ENCODE results near the gene CD180. TPM values are rescaled to one million over a fixed set of nuclear protein-coding genes. Genes with fewer than 3 reads are reported as not detected.

The CD180 gene
- total and polyA plus RNA-seq, 2 donors (not counting 3 experiments of a cell fraction or from before 2014, with no cell fraction given) = not detected

DNA sequence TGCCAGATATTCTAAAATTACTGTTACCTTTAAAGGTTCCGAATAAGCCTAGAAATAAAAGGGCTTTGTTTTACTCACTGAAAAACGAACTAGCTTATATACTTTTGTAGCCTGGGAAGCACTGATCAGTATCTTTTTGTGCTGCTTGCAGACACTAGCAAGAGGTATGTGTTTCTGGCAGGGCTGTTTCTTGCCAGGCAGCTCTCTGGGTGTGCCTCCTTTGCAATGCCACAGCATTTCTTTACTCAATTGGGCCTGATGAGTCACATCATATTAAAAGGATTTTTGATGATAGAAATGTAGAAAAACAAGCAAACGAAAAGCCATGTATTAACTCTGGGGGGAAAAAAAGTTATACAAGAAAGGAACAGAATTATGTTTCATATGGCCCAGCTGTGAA lies 35.6 kb downstream of the CD180 start:
- Histone ChIP-seq H3K4me1 (ENCODE audit: control insufficient read depth, extremely low read depth, insufficient read depth, low read length) (peaks cover 4% of the 10 kb centered on the region), H3K36me3 (ENCODE audit: control insufficient read depth in 2 of 2, extremely low read depth in 1 of 2, insufficient read depth in 2 of 2, low read length in 2 of 2) (peaks cover 38 to 42% of the 10 kb centered on the region in 2 experiments), H4K20me1 (replicated peaks; ENCODE audit: control insufficient read depth, extremely low read depth, insufficient read depth, low read length) (no peaks in the 10 kb centered on the region), H2AFZ (ENCODE audit: low read depth, low read length) (no peak overlapping the region), H3K79me2 (ENCODE audit: control insufficient read depth, insufficient read depth, low read length) (no peaks in the 10 kb centered on the region), H3K9me1 (replicated peaks; ENCODE audit: control insufficient read depth, extremely low read depth, insufficient read depth, low read length) (no peaks in the 10 kb centered on the region), H3K4me3 (replicated peaks in 1 of 3; ENCODE audit: insufficient read depth in 1 of 3, low read depth in 1 of 3, low read length in 3 of 3) (no peak overlapping the region), H3K4me2 (ENCODE audit: insufficient read depth, low read length) (no peak overlapping the region), H3K9me3 (replicated peaks; ENCODE audit: control insufficient read depth, insufficient read depth, low read length) (no peaks in the 10 kb centered on the region), H3K9ac (replicated peaks; ENCODE audit: extremely low read depth, insufficient read depth, low read length) (no peak overlapping the region), H3K27ac (ENCODE audit: insufficient read depth, low read depth, low read length) (no peak overlapping the region), H3K27me3 (ENCODE audit: control insufficient read depth in 2 of 2, insufficient read depth in 2 of 2, low read length in 2 of 2) (no peaks in the 10 kb centered on the region)
- TF ChIP-seq, protein P1, sequence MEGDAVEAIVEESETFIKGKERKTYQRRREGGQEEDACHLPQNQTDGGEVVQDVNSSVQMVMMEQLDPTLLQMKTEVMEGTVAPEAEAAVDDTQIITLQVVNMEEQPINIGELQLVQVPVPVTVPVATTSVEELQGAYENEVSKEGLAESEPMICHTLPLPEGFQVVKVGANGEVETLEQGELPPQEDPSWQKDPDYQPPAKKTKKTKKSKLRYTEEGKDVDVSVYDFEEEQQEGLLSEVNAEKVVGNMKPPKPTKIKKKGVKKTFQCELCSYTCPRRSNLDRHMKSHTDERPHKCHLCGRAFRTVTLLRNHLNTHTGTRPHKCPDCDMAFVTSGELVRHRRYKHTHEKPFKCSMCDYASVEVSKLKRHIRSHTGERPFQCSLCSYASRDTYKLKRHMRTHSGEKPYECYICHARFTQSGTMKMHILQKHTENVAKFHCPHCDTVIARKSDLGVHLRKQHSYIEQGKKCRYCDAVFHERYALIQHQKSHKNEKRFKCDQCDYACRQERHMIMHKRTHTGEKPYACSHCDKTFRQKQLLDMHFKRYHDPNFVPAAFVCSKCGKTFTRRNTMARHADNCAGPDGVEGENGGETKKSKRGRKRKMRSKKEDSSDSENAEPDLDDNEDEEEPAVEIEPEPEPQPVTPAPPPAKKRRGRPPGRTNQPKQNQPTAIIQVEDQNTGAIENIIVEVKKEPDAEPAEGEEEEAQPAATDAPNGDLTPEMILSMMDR (IDR thresholded peaks at IDR 0.05; ENCODE audit: extremely low read depth in 1 of 2, insufficient read depth in 1 of 2, low read depth in 1 of 2, low read length in 2 of 2) = no peak
- no peak for TF ChIP-seq POLR2AphosphoS5 (IDR thresholded peaks at IDR 0.05; ENCODE audit: insufficient read depth, low read depth, low read length)
- TF ChIP-seq FOS (IDR thresholded peaks at IDR 0.05; ENCODE audit: borderline replicate concordance, insufficient read depth, low read length) = no peak
- no peak for TF ChIP-seq JUN (IDR thresholded peaks at IDR 0.05; ENCODE audit: borderline replicate concordance, insufficient read depth, insufficient read length, low read depth)
- no peak for TF ChIP-seq GATA2 (IDR thresholded peaks at IDR 0.05; ENCODE audit: insufficient read depth, insufficient read length, low read depth, low read length)
- no peak for TF ChIP-seq POLR2A (IDR thresholded peaks at IDR 0.05; ENCODE audit: low read depth, low read length)
- TF ChIP-seq, protein P2, sequence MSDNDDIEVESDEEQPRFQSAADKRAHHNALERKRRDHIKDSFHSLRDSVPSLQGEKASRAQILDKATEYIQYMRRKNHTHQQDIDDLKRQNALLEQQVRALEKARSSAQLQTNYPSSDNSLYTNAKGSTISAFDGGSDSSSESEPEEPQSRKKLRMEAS (IDR thresholded peaks at IDR 0.05; ENCODE audit: insufficient read depth, insufficient read length) = no peak
- TF ChIP-seq EZH2 (IDR thresholded peaks at IDR 0.05; ENCODE audit: borderline replicate concordance, low read depth, low read length, severe bottlenecking) = no peak
- TF ChIP-seq MYC (IDR thresholded peaks at IDR 0.05; ENCODE audit: low read depth, low read length) = no peak
- ChIA-PET POLR2A (no interaction called here), CTCF (interaction anchor here (1.7 to 9.5 kb wide), 2 partner anchors 46 to 1092 kb away, joined by 6 to 126 read pairs; no protein-coding TSS in a partner anchor)
- no peak for DNase-seq (ENCODE audit: low read depth, low spot score)
- FAIRE-seq = peak; percentile 46
- no TSS peak for BruUV-seq (replicated peaks)
- dilution Hi-C loops (cut with MboI; ENCODE audit: extremely low pct_ligation_motif_present, low sequenced_read_pairs) (loop anchor here (25.0 kb wide), 1 partner anchor 1101 kb away; no protein-coding TSS in a partner anchor), intact Hi-C loops (cut with micrococcal nuclease) (no loop called here)
